NCI-H2196 treated with DMSO at 0.1 percent for 48 hours (cell line): ENCODE results near the gene ANKUB1.
"Not testable (repeated sequence)": the region's sequence is repeated elsewhere in the genome, so short reads cannot be mapped to it uniquely, and the experiment has no call there.

Experiments used
- DNase-seq: peaks from one replicate; lab custom pipeline; 2025; ENCODE audit not compliant: unreplicated experiment; lab: John Stamatoyannopoulos, UW

The ANKUB1 gene, protein sequence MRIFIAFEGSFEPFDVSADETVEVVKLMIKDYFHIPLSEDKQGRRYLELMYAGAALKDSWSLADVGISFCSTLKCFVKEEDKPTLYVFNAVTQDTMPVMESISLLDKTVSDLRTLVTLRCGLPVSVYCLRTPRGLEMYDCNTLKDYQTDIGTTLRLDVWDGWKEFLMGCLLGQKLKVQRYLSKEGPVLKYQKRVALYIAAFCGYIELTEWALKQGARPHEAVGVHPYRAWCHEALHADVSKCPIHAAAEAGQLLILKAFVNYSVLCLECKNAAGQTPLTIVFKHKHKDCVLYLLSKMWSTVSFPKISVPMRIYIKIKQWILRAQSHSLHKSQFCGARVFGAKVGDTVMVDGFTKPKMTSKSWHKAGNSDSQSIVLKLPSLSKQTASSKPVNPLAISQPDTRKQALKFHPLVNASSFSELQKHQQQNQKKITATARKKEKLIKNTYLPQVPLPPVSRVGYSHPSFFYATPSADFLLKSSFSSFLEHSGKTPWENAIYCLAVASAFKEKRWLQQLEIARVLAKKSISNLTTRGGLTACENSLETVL

GRCh38 chr3:149792452-149793270, at the start of gene ANKUB1:
Gene ANKUB1 (minus strand): TSS chr3:149792554. CDS start chr3:149792366, 188 bp downstream.
- DNase-seq = no peak

- no peak for DNase-seq
Measured at GRCh38 chr3:149839896-149840295, 47.5 kb upstream of the ANKUB1 start.

DNA sequence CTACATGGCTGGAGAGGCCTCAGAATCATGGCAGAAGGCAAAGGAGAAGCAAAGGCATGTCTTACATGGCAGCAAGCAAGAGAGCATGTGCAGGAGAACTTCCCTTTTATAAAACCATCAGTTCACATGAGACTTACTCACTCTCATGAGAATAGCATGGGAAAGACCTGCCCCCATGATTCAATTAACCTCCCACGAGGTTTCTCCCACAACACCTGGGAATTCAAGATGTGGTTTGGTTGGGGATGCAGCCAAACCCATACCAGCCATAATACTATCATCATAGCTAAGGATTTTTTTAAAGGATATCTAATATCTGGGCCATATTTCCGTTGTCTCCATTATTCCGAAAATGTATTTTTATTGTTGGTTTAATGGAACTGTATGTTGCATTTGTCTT, 47.1 kb upstream of the ANKUB1 start:
- not testable (repeated sequence) for DNase-seq

DNA sequence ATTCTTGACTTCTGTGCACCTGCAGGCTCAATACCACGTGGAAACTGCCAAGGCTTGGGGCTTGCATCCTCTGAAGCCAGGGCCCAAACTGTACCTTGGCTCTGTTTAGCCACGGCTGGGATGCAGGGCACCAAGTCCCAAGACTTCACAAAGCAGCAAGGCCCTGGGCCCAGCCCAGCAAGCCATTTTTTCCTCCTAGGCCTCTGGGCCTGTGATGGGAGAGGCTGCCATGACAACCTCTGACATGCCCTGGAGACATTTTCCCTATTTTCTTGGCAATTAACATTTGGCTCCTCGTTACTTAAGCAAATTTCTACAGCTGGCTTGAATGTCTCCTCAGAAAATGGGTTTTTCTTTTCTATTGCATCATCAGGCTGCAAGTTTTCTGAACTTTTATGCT, 46.1 kb upstream of the ANKUB1 start:
- DNase-seq = not testable (repeated sequence)

DNA sequence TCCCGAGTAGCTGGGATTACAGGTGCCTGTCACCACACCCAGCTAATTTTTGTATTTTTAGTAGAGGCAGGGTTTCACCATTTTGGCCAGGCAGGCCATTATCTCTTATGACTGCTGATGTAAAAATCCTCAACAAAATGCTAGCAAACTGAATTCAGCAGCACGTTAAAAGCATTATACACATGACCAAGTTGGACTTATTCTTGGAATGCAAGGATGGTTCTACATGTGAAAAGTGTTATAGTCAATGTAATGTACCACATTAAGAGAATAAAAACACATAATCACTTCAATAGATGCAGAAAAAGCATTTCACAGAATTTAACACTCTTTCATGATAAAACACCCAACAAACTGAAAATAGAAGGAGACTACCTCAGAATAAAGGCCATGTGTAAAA, 40.9 kb upstream of the ANKUB1 start:
- DNase-seq = no peak

GRCh38 chr3:149832086-149832485, 39.7 kb upstream of the ANKUB1 start:
- no peak for DNase-seq

DNA sequence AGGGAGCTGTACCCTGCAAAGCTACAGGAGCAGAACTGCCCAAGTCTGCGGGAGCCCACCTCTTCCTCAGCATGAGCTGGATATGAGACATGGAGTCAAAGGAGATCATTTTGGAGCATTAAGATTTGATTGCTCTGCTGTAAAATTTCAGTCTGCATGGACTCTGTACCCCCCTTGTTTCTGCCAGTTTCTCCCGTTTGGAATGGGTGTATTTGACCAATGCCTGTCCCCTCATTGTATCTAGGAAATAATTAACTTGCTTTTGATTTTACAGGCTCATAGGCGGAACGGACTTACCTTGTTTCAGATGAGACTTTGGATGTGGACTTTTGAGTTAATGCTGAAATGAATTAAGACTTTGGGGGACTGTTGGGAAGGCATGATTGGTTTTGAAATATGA, 39.0 kb upstream of the ANKUB1 start:
- no peak for DNase-seq

- no peak for DNase-seq
Measured at GRCh38 chr3:149830902-149831301, 38.5 kb upstream of the ANKUB1 start.

DNA sequence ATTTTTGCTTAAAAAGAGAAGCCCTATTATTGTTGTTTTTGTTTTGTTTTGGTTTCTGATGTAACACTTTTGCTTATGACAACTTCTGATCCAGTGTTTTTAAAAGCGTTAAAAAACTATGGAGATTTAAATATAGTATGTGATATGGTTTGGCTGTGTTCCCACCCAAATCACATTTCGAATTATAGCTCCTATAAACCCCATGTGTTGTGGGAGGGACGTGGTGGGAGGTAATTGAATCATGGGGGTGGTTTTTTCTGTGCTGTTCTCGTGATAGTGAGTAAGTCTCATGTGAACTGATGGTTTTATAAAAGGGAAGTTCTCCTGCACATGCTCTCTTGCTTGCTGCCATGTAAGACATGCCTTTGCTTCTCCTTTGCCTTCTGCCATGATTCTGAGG, 37.3 kb upstream of the ANKUB1 start:
- not testable (repeated sequence) for DNase-seq

GRCh38 chr3:149828390-149828789, 36.0 kb upstream of the ANKUB1 start:
- no peak for DNase-seq

GRCh38 chr3:149826636-149827035, 34.3 kb upstream of the ANKUB1 start:
- no peak for DNase-seq

- no peak for DNase-seq
Measured at GRCh38 chr3:149820183-149820582, 27.8 kb upstream of the ANKUB1 start.

DNA sequence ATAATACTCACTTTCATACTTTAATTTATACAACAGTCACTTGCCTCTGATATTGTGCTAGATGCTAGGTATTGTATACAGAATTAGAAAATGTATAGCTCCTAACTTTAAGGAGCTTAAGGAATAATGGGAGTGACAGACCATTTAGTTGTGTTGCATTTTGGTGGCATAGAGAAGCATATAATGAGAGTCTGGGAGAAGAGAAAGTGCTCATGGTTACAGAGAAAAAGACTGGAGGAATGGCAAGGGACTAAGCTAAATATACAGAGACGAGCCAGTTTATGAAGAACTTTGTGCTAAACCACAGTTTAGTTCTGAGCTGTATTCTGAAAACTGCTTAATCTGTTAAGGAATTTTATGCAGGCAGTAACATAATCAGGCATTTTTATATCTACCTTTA, 27.1 kb upstream of the ANKUB1 start:
- no peak for DNase-seq

GRCh38 chr3:149816986-149817385, 24.6 kb upstream of the ANKUB1 start:
- DNase-seq = no peak

DNA sequence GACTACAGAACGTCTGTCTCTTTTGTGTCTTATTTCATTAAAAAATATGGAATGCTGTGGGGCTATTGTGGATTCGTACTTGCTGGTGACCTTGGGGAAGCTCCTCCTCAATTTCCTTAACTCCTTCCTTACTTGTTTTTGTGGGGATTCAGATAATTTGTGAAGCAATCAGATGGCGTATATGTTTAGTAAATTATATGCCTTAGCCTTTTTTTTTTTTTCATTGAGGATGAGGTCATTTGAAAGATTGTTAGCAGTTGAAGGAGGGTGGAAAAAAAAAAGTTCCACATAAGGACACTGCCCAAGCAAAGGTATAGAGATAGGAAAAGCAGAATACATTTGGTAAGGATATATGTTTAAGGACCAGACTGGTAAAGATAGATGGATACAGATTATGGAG, 24.0 kb upstream of the ANKUB1 start:
- no peak for DNase-seq

GRCh38 chr3:149815728-149816127, 23.4 kb upstream of the ANKUB1 start:
- no peak for DNase-seq

DNA sequence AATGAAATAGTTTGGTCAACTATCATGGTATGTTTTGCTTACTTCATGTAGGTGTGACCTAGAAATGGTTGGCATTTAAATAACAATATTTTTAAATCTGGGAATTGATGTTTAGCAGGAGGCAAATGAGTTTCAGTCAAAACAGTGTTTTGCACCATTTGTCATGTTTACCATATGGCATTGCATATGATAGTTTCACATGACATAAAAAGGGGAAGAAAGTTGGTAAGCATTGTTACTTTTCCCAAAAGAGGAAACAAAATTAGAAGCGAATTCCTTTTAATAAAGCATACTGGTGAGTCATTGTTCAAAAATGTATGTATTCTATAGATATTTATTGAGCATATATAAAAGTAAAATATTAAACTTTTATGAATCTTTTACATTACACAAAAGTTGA, 23.0 kb upstream of the ANKUB1 start:
- DNase-seq = no peak

DNA sequence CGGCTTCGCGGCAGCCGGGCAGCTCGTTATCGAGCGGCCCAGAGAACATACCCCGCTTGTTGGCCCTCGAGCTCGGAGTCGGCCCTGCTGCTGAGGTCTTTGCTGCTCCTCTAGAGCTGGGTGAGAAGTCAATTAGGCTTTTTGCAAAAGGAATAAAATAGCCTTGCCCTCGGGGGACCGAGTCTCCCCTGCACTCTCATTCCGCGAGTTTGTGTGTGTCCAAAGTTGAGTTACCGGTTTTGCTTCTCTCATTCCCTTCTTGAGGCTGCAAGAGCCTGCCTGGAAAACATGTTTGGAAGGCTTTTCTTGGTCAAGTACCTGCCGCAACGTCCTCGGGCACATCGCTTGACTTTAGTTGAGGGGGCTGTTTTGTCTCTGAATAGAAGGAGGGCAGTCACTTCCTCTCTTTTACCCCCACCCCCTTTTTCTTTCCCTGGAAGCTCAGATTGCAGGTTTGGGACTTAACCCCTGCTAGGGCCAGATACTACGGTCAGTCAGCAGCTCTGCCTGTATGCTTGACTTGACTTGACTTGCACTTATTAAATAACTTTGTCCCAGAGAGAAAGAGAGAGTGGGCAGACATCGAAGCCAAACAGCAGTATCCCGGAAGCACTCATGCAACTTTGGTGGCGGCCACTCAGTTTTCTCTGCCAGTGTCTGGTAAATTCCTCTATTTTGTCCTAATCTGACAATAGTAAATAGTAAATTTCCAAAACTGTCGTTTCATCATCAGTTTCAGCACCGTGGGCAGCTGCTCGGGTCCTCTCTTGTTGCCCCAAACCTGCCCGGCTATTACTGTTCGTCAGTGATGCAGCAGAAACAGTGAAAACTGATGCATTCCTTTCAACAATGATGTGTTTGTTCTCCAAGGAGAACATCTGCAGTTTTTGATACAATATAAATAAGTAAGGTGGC, 21.3 kb upstream of the ANKUB1 start:
- DNase-seq = no peak

- peak; percentile 93 for DNase-seq
Measured at GRCh38 chr3:149812606-149813366, 20.4 kb upstream of the ANKUB1 start, which contains the start of gene RNF13. Gene RNF13 (plus strand): TSS chr3:149813215. CDS start chr3:149846027, 32,812 bp downstream.

- no peak for DNase-seq
Measured at GRCh38 chr3:149812165-149812605, 19.8 kb upstream of the ANKUB1 start.
